NCI-H146 treated with DMSO at 0.1 percent for 48 hours (cell line): ENCODE measurements around the gene TRIM17.
"Not testable (repeated sequence)": the region's sequence is repeated elsewhere in the genome, so short reads cannot be mapped to it uniquely, and the experiment has no call there.

Experiments used
- DNase-seq: peaks from one replicate; lab custom pipeline; 2025; ENCODE audit not compliant: unreplicated experiment; lab: John Stamatoyannopoulos, UW

Gene TRIM17

DNA sequence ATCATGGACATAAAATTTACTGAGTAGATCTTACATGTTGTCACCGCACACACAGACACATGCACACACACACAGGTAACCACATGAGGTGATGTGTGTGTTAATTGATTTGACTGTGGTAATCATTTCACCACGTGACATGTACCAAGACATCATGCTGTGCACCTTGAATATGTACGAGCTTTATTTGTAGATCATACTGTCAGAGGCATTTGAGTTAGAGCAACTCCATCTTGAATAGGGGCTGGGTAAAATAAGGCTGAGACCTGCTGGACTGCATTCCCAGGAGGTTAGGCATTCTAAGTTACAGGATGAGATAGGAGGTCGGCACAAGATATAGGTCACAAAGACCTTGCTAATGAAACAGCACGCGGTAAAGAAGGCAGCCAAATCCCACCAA is 31.7 kb upstream of the TRIM17 start:
- DNase-seq: no peak

DNA sequence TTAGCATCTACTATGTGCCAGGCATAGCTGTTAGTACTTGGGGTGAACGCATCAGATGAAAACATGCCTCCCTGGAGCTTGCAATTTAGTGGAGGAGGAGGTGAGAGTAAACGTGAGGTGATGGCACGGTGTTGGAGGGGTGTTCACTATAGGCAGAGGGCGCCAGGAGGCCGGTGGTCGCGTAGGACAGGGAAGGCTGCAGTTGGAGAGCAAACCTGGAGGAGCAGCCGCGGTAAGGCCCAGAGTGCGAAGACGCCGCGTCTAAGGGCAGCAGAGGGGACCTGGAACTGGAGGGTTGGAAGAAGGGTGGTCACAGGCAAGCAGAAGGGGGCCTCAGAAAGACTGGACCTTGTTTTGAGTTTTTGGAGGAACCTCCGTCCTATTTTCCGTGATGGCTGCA is 30.2 kb upstream of the TRIM17 start:
- DNase-seq: no peak

DNA sequence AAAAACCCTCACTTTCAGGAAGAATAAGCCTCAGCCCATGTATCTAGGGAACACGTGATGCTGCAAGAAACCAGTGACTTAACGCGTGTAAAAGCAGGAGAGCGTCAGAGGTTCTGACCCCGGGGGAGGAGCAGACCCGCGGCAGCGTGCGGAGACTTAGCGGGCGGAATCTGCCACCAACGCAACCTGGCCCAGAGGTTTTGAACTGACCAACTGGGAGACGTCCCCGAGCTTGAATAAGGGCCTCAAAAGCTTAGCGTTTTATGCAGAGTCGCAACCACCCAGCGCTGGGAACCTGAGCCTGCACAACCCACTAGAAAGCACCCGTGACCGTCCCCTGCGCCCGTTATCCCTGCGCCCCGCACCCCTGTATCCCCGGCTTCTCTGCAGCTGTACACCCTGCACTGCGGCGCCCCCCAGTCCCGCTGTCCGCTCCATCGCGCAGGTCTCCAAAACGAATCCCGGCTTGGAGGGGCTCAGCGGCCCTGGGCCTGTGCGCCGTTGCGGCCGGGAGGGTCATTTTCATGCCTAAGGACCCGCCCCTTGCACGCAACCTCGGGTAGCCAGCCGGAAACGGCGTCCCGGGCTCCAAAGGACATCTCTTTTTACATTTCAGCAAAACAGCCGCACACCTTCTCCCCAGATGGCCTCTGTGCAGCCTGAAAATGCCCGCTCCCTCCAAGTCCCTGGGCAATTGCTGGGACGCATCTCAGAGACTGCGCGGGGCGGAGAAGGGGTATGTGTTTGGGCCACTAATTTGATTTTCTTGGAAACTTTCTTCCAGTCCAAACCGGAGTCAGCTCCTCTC is 29.4 kb upstream of the TRIM17 start:
- DNase-seq: no peak

DNA sequence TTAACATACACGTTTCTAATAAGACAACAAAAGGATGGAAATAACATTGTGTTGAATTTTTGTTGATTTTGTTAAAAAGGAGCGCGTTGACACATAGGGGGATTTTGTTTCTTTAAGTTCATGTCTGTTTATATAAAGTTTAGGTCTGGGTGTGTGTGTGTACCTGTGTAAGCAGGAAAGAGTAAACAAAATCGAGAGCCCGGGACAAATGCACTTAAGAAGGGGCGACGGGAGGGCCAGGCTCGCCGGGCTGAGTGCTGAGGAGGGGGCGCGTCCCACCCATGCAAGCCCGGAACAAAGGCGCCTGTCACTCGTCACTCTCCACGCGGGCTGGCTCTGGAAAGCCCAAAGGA is 28.8 kb upstream of the TRIM17 start:
- DNase-seq: no peak

DNA sequence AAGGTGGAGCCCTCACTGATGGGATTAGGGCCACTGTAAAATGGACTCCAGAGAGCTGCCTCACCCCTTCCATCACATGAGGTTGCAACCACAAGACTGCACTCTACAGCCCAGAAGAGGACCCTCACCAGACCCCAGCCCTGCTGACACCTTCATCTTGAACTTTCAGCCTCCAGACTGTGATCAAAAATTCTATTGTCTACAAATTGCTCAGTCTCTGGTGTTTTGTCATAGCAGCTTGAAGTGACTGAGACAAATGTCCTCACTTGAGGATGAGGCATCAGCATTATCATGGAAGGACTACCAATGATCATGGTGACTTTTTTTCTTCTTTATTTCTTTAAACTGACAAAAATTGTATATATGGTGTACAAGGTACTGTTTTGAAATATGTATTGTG is 26.7 kb upstream of the TRIM17 start:
- DNase-seq: no peak

DNA sequence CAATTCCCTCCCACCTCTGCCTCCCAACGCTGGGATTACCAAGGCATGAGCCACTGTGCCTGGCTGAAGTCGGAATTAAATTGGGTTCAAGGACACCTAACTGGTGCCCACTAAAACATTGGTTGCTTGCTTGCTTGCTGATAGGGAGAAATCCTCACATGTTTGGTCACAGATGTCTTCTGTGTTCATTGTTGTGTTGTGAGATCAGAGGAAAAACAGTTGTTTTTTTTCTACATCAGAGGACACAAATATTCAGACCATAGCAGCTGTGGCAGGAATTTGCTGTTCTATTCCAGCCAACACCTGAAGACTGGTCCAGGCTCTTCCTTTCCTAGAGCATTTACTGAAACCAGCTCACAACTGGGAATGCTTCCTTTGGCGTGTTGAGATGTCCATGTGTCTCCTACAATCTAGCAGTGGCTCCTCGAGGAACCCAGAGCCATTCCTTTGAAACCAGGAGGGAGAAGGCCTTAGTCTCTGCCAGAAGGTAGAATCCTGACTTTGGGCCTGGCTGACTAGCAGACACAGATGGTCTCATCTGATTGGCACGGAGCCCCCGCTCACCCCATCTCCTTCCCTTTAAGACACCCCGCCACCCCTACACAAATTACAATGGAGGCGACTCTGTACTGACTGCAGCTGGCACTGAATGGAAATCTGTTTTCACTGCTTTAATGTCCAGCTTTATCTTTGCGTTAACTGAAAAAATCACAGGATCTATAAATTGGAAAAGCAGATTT is 24.3 kb upstream of the TRIM17 start:
- no peak for DNase-seq

DNA sequence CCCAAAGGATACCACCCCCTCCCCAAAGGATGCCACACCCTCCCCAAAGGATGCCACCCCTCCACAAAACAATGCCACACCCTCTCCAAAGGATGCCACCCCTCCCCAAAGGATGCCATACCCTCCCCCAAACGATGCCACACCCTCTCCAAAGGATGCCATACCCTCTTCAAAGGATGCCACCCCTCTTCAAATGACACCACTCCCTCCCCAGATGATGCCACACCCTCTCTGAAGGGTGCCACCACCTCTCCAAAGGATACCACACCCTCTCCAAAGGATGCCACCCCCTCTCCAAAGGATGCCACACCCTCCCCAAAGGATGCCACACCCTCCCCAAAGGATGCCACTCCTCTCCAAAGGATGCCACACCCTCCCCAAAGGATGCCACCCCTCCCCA is 21.6 kb upstream of the TRIM17 start:
- no peak for DNase-seq

DNA sequence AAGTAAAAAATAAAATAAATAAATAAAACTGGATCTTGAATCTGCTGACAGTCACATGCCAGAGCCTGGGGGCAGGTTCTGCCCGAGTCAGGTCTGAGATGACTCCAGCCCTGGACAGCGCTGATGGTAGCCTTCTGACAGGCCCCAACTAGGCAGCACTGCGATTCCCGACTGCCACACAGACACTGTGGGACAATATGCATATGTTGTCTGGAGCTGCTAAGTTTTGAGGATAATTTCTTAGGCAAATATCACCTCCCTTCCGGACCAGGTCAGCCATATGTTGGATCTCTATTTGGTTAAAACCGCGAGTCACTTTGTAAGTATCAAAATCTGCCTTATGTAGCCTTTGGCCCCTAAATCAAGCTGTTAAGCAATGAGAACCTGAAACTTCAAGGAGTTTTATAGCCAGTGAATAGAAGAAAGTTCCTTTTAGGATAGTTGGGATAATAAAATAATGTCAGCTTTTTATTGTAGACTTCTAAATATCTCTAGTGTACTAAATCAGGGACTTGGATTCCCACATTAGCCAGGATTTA is 20.8 kb upstream of the TRIM17 start:
- DNase-seq: no peak

DNA sequence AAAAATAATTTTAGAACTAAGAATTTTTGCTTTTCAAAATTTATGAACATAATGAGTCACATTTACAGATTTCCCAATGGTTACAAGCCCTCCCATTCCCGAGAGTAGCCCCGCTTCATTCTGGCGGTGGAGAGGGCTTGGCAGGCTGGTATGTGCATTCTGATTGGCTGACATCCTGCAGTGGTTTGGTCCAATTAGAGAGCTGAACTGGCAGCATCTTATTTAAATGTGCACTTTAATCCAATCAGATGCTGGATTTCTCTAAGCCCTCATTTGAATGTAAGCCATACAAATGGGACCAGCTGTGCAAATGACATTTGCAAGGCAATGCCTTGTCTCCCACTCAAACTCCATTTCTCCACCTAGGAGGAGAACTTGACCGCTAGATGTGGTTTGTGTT is 18.0 kb upstream of the TRIM17 start:
- no peak for DNase-seq

DNA sequence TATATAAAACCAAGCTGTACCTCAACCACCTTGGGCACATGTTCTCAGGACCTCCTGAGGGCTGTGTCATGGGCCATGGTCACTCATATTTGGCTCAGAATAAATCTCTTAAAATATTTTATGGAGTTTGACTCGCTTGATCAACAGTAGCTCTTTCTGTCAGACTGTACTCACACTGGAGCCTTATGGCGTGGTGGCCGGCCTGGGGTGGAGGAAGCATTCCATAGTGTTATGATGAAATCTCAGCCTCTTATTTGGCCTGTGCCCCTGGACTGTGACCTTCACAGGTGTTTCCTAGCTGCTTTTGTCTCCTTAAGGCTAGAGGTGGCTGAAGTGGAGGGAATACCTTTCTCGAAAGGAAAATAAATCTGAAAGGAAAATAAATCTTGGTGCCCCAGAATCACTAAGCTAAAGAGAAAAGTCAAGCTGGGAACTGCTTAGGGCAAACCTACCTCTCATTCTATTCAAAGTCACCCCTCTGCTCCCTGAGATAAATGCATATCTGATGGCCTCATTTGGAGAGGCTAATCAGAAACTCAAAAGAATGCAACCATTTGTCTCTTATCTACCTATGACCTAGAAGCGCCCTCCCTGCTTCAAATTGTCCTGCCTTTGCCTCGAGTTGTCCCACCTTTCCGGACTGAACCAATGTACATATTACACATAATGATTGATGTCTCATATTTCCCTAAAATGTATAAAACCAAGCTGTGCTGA is 16.8 kb upstream of the TRIM17 start:
- not testable (repeated sequence) for DNase-seq

DNA sequence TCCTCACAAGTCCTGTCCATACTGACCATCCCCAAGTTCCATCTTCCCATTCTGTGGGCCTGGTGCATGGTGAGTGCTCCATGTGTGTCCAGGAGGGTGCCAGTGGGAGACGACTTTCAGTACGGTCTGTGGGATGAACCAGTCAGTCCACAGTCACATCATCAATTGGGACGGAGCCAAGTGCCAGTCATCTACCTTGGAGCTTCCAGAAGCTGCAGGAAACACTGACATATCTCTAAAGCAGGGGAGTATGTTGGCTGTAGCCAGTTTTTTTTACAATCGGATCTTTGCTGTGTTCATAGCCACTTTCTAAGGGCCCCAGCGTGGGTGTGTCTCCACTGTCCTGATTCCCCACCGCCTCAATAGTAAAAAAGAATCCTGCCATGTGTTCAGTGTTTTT is 13.6 kb upstream of the TRIM17 start:
- DNase-seq: no peak

DNA sequence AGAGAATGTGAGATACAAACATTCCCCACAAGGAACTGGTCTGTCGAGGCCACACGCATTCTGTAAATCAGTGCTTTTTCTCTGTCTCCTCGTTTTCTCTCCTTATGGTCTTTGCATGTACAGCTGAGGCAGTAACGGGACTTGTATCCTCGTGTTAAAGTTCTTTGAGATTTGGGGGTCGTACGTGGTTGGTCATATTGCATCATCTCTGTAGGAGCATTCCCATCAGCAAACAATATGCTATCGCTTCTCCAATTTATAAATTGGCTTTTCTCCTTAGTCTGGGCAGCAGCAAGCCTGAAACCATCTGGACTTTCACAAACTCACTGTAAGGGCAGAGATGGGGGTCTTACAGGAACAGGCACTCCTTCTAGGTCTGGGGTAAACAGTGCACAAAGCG is 13.0 kb upstream of the TRIM17 start:
- no peak for DNase-seq

DNA sequence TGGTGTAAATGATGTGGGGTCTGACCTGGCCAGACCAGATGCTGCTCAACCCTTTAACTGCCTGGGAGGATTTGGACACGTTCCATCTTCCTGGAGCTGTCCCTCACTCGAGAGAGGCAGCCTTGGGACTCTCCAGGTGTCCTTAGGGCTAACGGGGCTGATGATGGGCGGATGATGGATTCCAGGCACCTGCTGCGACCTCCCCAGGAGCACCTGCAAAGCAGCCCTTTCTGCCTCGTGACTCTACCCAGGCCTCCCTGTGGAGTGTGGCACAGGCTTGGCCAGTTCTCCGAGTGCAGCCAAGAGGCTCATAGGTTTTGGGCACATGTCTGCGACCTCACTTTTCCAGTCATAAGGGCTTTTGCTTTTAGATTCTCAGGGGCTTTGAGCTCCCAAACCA is 12.3 kb upstream of the TRIM17 start:
- DNase-seq: peak; percentile 68

DNA sequence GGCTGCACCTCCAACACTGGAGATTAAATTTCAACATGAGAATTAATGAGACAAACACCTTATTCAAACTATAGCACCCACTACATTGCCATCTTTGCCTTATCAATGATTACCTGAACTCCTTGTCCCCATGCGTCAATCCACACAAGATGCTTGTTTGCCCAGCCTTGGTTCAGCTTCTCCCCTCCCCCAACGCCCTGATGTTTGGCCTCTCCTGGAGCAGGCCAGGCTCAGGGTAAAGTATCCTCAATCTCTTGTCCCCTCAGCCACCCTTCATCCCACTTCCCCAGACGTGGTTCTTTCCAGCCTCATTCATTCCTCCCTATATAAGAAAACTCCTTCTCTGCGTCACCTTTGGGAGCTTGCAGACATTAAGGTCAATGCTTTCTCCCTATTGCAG is 11.8 kb upstream of the TRIM17 start:
- DNase-seq: no peak

DNA sequence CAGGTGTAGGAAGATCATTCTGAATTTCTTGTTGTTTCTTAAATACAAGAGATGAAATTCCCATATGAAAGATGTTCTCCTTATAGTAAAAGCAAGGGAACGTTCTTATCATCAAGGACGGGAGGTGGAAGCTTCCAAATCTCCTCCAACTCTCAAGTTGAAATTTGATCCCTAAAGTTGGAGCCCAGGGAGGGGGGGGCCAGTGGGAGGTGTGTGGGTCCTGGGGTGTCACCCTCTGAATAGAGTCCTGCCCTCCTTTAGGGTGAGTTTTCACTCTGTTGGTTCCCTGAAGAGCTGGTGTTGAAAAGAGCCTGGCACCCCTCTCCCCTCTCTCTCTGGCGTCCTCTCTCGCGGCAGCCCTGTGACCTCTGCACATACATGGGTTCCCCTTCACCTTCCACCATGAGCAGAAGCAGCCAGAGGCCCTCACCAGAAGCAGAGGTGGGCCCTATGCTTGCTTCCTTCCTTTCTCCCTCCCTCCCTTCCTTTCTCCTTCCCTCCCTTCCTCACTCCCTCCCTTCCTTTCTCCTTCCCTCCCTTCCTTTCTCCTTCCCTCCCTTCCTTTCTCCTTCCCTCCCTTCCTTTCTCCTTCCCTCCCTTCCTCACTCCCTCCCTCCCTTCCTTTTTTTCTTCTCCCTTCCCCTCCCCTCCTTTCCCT is 10.0 kb upstream of the TRIM17 start:
- DNase-seq: no peak

DNA sequence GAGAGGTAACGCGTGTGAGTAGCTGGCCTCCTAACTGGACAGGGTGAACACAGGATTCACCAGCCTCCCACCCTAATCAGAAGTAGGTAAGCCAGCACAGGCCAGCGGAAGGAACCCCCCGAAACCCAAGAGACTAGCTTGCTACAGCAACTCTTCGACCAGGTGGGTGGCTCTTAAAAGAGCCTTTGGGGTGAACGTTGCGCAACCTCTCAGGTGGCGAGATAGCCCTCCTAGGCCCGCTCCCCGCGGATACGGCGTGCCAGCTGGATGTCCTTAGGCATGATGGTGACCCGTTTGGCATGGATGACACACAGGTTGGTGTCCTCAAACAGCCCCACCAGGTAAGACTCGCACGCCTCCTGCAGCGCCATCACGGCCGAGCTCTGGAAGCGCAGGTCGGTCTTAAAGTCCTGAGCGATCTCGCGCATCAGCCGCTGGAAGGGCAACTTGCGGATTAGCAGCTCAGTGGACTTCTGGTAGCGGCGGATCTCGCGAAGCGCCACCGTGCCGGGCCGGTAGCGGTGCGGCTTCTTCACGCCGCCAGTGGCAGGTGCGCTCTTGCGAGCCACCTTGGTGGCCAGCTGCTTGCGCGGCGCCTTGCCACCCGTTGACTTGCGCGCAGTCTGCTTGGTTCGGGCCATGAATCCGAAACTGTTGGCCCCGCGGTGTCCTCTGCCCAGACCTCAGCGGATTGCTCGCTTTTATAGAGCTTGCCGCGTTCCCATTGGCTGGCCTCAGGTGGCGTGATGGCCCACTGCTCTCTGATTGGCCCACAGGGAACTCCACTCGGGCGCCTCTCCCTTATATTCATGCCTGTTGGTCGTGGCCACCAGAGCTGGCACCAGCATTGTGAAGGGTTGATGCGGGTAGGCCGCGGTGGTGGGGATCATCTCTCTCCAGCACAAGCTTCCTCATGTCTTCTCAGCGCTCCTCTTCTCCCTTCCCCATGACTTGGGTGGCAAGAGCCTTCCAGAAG is 8.3 kb upstream of the TRIM17 start:
- no peak for DNase-seq

DNA sequence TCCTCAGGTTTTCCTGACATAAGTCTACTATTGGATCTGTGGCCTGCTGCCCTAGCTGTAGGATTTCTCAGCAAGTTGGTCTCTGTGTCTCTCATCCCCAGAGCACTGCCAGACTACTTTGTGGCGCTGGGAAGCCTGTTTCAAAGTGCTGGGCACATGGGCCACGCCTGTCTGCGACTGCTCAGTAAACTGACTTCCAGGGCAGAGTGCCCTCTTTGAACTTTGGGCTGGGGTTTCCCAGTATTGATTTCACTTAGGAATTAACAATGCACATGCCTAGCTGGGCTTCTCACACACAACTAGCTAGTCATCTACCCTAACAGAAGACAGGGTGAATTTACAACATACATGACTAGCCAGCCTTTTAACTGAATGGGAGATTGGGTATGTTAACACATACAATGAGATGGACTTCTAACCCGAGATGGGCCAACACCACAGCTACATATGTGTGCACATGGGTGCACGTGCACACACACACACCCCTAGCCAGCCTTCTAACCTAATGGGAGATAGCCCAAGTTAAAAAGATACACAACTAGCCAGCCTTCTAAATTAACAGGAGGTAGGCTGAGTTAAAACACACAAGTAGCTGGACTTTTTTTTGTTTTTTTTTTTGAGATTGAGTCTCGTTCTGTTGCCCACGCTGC is 6.9 kb upstream of the TRIM17 start:
- DNase-seq: no peak

DNA sequence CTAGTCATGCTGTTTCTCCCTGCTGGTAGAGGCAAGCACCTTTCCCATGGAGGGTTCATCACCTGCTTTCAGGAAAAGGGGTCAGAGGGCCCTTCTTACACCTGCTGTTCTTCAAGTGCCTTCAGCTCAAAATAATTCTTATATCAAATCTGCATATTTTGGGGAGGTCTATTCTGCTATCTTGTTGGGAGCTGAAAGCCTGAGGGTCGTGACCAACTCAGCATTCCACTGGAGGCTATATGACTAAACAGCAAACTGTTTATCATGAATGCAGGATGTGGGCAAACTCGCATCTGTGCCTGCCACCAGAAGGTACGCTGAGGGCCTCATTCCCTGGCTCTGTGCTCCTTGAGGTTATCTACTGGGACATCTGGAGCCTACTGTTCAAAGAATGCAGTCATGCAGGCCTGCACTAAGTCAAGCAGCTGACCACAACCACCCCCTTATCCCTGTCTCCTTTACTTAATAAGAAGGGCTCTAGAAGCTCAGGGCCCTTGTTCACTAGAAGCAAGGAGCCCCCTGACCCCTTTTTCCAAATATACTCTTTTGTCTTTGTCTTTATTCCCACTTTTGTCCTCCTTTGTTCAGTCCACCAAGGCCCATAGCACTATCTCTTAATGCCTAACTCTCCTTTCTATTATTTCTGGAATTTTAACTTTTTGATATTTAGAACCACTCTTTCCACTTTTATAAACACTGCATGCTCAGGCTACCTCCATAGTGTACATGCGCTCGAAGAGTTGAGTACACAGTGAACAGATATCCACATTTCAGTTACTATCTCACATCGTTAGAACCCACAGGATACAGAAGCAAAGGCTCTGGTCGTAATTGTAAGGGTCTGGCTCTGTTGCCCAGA is 4.5 kb upstream of the TRIM17 start:
- no peak for DNase-seq
